Activated gamma-delta T cell treated with anti-CD3 and anti-CD28 coated beads, Interleukin-2, amount 50 U/mL, for 16 hours (primary cell): ENCODE results near the gene LRG1.

Experiments
- DNase-seq: peaks from one replicate; pipeline ENCODE4 v3.0.0-alpha.2; 2020; ENCODE audit warnings: low read depth

LRG1 gene

DNA sequence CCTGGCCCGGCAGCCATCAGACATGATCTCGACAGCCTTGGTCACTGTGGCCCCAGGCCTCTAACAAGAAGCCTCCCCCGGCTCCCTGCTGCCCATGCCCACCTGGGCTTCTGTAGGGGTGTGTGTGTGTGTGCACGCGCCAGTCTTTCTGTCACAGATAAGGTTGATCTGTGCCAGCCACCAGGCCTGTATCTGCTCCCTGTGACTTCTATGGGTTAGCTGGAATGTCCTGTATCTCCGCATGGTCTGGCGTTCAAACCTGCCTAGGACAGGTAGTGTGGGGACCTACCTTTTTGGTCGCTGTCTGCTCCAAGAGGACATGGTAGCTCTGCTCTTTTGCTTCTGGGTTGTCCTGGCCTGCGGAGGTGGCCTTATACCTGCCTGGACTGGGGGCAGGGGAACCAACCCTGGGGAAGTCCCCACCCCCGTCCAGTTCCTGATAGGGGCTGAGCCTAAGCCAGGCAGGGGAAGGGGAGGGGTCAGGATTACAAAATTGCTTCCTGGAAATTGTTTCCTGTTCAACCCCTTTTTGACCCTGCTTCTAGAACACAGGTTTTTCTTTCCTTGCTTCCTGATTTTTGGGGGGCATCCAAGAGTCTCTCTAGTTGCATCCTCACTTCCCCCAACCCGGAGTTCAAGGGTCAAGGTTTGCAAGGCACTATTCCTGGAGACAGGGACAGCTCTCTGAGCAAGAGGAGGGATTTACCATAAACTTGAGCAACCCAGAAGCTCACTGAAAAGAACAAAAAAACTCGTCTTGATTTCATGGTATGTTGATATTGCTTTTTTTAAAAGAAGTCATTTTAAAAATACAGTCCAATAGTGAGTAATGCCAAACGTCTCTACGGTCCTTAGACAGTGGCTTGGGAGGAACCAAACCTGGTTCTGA lies at the start of gene LRG1:
LRG1 (minus strand) TSS at position 344 of the 889 bp plus-strand sequence; CDS start at position 321, 23 bp downstream.
- DNase-seq, result no peak

DNA sequence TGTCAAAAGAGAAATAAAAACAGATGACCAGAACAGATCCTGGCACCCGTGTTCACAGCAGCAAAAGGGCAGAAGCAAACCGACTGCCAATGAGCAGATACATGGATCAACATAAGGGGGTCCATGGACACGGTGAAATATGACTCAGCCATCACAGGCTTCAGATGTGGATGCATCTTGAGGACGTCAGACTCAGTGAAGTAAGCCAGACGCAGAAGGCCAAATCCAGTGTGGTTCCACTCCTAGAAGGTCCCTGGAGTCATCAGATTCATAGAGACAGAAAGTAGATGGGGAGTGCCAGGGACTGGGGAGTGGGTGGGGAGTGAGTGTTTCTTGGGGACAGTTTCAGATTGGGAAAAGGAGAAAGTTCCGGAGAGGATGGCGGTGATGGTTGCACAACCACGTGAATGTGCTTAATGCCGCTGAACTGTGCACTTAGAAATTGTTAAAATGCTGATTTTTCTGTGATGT lies 48.5 kb upstream of the LRG1 start:
- no peak for DNase-seq

- DNase-seq, result no peak
These were observed 47.7 kb upstream of the LRG1 start for GRCh38 chr19:4587527-4587926.

GRCh38 chr19:4586691-4587090 lies 46.9 kb upstream of the LRG1 start:
- no peak for DNase-seq

GRCh38 chr19:4586245-4586644 lies 46.4 kb upstream of the LRG1 start:
- no peak for DNase-seq

- DNase-seq, result no peak
These were observed 45.7 kb upstream of the LRG1 start for GRCh38 chr19:4585556-4585955.

- no peak for DNase-seq
These were observed 45.0 kb upstream of the LRG1 start for GRCh38 chr19:4584670-4585460.

DNA sequence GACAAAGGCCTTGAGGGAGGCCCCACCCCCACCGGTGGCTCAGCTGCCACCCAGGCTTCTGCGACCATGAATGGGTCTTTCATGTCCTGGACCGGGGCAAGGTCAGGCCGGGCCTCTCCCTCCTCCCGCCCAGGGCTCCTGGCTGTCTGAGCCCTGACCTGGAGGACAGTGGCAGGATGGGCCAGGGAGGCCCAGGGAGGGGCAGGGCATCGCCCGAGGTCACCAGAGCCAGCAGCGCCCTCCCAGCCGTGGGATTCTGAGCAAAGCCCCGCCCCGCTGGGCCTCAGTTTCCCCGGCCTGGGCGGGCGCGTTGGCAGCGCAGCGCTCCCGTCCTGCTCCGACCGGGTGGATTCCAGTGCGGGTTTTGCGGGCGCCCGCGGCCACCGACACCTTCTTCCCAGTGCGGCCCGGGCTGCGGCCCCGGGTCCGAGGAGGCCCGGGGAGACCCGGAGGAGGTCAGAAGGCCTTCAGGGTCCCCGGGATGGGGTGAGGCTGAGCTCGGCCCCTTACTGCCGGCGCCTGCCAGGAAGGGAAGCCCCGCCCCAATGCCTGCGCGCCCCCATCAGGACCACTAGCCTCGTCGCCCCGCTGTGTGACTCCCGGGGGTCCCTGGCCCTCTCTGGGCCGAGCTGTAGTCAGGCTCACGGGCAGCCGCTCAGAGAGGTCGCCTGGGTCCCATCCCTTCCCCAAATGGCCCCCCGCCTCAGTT lies 44.3 kb upstream of the LRG1 start:
- DNase-seq, result no peak

- DNase-seq, result no peak
These were observed 43.4 kb upstream of the LRG1 start for GRCh38 chr19:4582980-4583842.

- no peak for DNase-seq
These were observed 42.1 kb upstream of the LRG1 start for GRCh38 chr19:4581666-4582553.

GRCh38 chr19:4580961-4581665 lies 41.3 kb upstream of the LRG1 start:
- DNase-seq, result no peak

- DNase-seq, result no peak
These were observed 40.4 kb upstream of the LRG1 start for GRCh38 chr19:4580021-4580901.

DNA sequence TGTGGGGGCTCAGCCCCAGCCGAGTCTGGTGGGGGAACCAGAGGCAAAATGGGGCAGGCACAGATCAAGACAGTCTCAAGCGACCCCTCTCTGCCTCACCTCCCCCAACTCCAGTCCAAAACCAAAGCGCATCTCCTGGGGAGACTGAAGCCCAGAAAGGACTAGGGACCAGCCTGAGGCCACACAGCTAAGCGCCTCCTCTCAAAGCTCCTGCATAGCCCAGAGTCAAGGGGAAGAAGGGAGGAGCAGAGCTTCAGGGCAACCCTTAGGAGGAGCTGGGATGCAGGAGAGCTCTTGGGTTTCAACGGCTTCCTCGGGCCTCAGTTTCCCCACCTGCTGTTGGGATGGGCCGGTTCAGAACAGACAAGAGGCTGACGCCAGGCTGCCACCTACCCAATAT lies 39.6 kb upstream of the LRG1 start:
- no peak for DNase-seq

- no peak for DNase-seq
These were observed 38.9 kb upstream of the LRG1 start for GRCh38 chr19:4578552-4579248.

DNA sequence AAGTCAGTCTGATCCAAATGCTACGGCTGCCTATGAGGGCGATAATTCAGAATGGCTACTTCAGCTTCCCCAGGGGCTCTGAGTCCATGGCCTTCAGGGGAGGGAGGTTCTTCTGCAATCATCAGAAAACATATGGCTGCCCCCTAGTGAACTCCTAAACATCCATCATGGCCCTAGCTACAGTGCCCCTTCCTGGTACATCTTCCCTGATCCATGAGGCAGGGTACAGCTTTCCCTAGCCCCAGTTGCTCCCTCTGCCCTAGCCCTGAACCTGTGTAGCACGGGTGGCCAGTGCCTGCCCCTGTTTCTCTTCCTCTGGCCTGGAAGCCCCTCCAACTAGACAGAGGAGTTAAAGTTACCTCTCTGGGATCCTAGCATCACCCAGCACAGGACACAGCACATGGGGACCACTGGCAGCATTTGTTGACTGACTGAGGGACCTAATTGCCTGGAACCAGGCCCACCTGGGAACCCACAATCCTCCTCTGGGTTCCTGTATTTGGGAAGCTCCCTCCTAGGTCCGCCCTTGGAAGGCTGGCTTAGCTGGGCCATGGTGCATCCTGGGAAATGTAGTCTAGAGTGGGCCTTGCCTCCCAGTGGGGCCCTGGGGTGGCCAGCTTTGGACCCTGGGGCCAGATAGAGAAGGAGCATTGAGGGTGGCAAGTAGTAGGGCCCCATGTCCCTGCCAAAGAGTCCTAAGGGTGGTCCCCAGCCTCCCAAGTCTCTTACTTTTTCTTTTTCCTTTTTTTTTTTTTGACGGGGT lies 37.4 kb upstream of the LRG1 start:
- DNase-seq, result no peak

DNA sequence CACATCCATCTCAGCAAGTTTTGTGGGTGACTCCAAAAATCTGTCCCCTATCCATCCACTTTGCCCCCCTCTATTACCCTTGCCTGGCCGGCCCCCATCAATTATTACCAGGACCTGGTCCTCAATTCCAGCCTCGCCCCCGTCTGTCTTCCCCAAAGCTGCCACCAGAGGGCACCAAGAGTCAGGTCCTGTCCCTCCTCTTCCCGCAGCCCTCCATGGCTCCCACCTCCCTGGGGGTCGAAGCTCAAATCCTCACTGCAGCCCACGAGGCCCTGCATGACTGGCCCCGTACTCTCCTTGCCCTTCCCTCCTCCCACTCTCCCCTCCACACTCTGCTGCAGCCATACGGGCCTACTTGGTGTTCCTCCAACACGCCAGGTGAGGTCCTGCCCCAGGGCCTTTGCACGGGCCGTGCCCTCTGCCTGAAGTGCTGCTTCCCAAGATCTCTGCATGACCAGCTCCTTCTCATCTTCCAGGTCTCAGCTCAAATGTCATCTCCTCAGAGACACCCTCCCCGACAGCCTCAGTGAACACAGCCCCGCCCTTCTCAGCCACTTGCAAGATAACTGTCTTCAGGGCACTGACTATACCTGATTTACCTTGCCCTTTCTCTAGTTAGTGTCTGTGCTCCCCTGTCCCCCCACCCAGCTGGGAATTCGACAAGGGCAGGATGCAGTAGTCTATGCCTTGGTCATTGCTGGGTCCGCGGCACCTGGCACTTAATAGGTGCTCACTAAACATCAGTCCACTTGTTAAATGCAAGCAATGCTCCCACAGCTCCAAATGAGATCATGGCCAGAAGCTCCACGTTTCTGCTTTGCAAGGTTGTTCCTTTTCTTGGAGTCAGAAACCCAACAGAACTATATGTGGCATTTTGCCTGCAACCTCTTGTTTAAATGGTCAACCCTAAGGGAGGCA lies 36.4 kb upstream of the LRG1 start:
- peak; percentile 64 for DNase-seq
